ENCODE data around the gene GSTA5.
"Not testable (repeated sequence)": the region's sequence is repeated elsewhere in the genome, so short reads cannot be mapped to it uniquely, and the experiment has no call there.

GSTA5 gene

DNA sequence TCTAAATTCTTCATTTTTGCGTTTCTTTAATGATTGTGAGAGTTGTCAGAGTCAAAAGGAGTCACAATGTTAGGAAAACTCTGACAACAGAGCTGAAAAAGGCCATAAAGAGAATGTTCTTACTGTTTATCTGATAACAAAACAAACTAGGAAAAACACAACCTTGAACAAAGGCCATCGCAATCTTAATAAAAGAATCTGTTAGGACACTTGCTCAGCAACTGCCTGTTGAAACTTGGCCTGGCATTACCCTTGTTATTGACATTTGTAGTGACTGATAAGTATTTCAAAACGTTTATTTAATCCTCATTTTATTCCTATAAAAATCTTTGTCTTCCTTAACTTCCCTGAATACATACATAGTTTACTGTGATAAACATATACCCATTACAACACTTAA lies 52.7 kb downstream of the GSTA5 start:
- no peak for DNase-seq

DNA sequence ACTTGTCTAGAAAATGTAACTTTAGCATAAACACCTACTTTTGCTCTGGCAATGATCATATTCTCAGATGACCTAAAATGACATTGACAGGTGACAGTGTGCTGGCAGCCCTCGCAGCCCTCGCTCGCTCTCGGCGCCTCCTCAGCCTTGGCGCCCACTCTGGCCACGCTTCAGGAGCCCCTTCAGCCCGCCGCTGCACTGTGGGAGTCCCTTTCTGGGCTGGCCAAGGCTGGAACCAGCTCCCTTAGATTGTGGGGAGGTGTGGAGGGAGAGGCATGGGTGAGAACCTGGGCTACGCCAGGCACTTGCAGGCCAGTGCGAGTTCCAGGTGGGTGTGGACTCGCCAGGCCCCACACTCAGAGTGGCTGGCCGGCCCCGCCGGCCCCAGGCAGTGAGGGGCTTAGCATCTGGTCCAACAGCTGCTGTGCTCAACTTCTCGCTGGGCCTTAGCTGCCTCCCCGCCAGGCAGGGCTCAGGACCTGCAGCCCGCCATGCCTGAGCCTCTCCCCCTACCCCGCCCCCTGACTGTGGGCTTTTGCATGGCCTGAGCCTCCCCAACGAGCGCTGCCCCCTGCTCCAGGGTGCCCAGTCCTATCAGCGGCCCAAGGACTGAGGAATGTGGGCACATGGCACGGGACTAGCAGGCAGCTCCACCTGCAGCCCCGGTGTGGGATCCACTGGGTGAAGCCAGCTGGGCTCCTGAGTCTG lies 54.2 kb downstream of the GSTA5 start:
- DNase-seq = no peak

DNA sequence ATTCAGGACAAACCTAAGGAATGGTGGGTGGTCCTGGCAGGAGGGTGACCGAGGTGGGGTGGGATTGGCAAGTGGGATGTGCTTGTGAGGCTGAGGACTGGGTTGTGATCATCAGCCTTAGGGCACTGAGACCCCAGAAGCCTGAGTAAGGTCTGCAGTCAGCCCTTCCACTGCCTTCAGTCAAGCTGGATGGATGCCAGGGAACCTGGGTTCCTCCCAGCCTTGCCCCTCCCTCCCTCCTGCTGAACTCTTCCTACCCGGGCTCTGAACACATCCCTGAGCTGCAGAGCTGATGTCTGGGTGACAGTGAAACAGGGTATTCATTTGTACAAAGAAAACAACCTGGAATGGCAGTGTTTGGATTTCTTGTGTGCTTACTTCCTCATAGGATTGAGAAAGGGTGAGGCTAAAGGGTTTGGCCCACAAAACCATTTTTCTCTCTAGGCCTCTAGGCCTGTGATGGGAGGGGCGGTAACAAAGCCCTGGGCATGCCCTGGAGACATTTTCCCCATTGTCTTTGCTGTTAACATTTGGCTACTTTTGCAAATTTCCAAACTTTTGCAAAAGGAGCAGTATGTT lies 57.8 kb downstream of the GSTA5 start:
- DNase-seq = not testable (repeated sequence)

DNA sequence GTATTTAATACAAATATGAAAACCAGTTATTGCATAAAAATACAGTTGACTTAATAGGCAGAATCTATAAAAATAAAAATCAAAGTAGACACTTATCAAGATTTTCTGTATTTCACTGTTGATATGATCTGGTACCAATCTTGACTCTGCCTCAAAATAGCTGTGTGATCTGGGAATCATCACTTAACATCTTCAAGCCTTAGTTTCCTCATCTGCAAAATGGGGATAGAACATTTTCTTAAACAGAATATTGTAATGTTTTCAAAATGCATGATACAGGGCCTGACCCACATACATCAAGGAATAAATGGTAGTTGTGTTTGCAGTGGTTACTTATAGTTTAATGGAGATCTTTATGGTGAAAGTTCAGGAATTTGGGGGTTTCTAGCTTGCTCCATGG lies 58.4 kb downstream of the GSTA5 start:
- not testable (repeated sequence) for DNase-seq

All from NCI-H2227 treated with DMSO at 0.1 percent for 48 hours (cell line).